ENCODE data around the gene METTL25B. TPM values are rescaled to one million over a fixed set of nuclear protein-coding genes. Genes with fewer than 3 reads are reported as not detected.
A peak's percentile ranks its signal among the peaks of the same experiment; 100 is the strongest.

Gene METTL25B
- total and polyA plus RNA-seq, 2 of the 13 experiments (the other 11 are each of a cell fraction or from before 2014, with no cell fraction given): 11.9 to 24.0 TPM

- TF ChIP-seq ZNF468 (CRISPR knock-in tag; IDR thresholded peaks at IDR 0.05) (no peak), GATA4 (IDR thresholded peaks at IDR 0.05; ENCODE audit: borderline replicate concordance, low read depth) (no peak), ZNF562 (CRISPR knock-in tag; IDR thresholded peaks at IDR 0.05; ENCODE audit: borderline replicate concordance) (peak; percentile 35; the same call in 1 of the 2 replicates), SATB2 (CRISPR knock-in tag; IDR thresholded peaks at IDR 0.05) (no peak), TEAD2 (CRISPR knock-in tag; IDR thresholded peaks at IDR 0.05) (no peak), ZNF235 (CRISPR knock-in tag; IDR thresholded peaks at IDR 0.05; ENCODE audit: borderline replicate concordance) (no peak), ZBTB37 (CRISPR knock-in tag; IDR thresholded peaks at IDR 0.05) (no peak), ZSCAN12 (CRISPR knock-in tag; IDR thresholded peaks at IDR 0.05) (no peak), NKX3-1 (CRISPR knock-in tag; IDR thresholded peaks at IDR 0.05) (0 out of 2 replicates have a peak, but pooled peaks have one; percentile 54), ELF1 (CRISPR knock-in tag; IDR thresholded peaks at IDR 0.05) (0 out of 2 replicates have a peak, but pooled peaks have one; percentile 43), ZNF678 (CRISPR knock-in tag; IDR thresholded peaks at IDR 0.05) (no peak), RFXAP (CRISPR knock-in tag; IDR thresholded peaks at IDR 0.05; ENCODE audit: borderline replicate concordance) (peak; percentile 82), CREB1 (IDR thresholded peaks at IDR 0.05) (peak; percentile 68), CREB1 (CRISPR knock-in tag; IDR thresholded peaks at IDR 0.05) (no peak), ZFP36 (IDR thresholded peaks at IDR 0.05; ENCODE audit: borderline replicate concordance, low read depth, low read length, partially characterized antibody) (no peak), ZNF44 (CRISPR knock-in tag; IDR thresholded peaks at IDR 0.05) (no peak), ZNF496 (CRISPR knock-in tag; IDR thresholded peaks at IDR 0.05; ENCODE audit: insufficient replicate concordance) (no peak), SP4 (CRISPR knock-in tag; IDR thresholded peaks at IDR 0.05) (peak; percentile 84), ZNF670 (CRISPR knock-in tag; IDR thresholded peaks at IDR 0.05; ENCODE audit: borderline replicate concordance) (no peak), ZNF704 (CRISPR knock-in tag; IDR thresholded peaks at IDR 0.05; ENCODE audit: borderline replicate concordance) (0 out of 2 replicates have a peak, but pooled peaks have one; percentile 45), ZNF501 (CRISPR knock-in tag; IDR thresholded peaks at IDR 0.05) (peak; percentile 83), NRL (CRISPR knock-in tag; IDR thresholded peaks at IDR 0.05; ENCODE audit: borderline replicate concordance) (peak; percentile 77; the same call in 1 of the 2 replicates), ZNF367 (CRISPR knock-in tag; IDR thresholded peaks at IDR 0.05; ENCODE audit: borderline replicate concordance) (no peak; the same call in 1 of the 2 replicates), TCF7L2 (IDR thresholded peaks at IDR 0.05; ENCODE audit: low read depth, low read length) (no peak)
- TF ChIP-seq, protein P1, sequence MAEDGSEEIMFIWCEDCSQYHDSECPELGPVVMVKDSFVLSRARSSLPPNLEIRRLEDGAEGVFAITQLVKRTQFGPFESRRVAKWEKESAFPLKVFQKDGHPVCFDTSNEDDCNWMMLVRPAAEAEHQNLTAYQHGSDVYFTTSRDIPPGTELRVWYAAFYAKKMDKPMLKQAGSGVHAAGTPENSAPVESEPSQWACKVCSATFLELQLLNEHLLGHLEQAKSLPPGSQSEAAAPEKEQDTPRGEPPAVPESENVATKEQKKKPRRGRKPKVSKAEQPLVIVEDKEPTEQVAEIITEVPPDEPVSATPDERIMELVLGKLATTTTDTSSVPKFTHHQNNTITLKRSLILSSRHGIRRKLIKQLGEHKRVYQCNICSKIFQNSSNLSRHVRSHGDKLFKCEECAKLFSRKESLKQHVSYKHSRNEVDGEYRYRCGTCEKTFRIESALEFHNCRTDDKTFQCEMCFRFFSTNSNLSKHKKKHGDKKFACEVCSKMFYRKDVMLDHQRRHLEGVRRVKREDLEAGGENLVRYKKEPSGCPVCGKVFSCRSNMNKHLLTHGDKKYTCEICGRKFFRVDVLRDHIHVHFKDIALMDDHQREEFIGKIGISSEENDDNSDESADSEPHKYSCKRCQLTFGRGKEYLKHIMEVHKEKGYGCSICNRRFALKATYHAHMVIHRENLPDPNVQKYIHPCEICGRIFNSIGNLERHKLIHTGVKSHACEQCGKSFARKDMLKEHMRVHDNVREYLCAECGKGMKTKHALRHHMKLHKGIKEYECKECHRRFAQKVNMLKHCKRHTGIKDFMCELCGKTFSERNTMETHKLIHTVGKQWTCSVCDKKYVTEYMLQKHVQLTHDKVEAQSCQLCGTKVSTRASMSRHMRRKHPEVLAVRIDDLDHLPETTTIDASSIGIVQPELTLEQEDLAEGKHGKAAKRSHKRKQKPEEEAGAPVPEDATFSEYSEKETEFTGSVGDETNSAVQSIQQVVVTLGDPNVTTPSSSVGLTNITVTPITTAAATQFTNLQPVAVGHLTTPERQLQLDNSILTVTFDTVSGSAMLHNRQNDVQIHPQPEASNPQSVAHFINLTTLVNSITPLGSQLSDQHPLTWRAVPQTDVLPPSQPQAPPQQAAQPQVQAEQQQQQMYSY (CRISPR knock-in tag; IDR thresholded peaks at IDR 0.05): peak; percentile 54; the same call in 1 of the 2 replicates
Measured at GRCh38 chr1:156751757-156752481, 23.6 kb downstream of the METTL25B start (continued).

All from HepG2 (cell line).